ENCODE measurements around the gene KBTBD12.
"Not testable (repeated sequence)": the region's sequence is repeated elsewhere in the genome, so short reads cannot be mapped to it uniquely, and the experiment has no call there.

Gene KBTBD12

GRCh38 chr3:127908202-127908601, 6.8 kb upstream of the KBTBD12 start:
- no peak for DNase-seq (ENCODE audit: low spot score)
- TF ChIP-seq, protein P1, sequence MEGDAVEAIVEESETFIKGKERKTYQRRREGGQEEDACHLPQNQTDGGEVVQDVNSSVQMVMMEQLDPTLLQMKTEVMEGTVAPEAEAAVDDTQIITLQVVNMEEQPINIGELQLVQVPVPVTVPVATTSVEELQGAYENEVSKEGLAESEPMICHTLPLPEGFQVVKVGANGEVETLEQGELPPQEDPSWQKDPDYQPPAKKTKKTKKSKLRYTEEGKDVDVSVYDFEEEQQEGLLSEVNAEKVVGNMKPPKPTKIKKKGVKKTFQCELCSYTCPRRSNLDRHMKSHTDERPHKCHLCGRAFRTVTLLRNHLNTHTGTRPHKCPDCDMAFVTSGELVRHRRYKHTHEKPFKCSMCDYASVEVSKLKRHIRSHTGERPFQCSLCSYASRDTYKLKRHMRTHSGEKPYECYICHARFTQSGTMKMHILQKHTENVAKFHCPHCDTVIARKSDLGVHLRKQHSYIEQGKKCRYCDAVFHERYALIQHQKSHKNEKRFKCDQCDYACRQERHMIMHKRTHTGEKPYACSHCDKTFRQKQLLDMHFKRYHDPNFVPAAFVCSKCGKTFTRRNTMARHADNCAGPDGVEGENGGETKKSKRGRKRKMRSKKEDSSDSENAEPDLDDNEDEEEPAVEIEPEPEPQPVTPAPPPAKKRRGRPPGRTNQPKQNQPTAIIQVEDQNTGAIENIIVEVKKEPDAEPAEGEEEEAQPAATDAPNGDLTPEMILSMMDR (IDR thresholded peaks at IDR 0.05; ENCODE audit: extremely low read depth, missing control alignments), result no peak

GRCh38 chr3:127908951-127909350, 6.1 kb upstream of the KBTBD12 start:
- DNase-seq (ENCODE audit: low spot score), result no peak
- TF ChIP-seq, protein P1 (IDR thresholded peaks at IDR 0.05; ENCODE audit: extremely low read depth, missing control alignments), result no peak

GRCh38 chr3:127909646-127910045, 5.4 kb upstream of the KBTBD12 start:
- no peak for DNase-seq (ENCODE audit: low spot score)
- TF ChIP-seq, protein P1 (IDR thresholded peaks at IDR 0.05; ENCODE audit: extremely low read depth, missing control alignments), result no peak

- no peak for DNase-seq (ENCODE audit: low spot score)
- TF ChIP-seq, protein P1 (IDR thresholded peaks at IDR 0.05; ENCODE audit: extremely low read depth, missing control alignments), result no peak
Measured at GRCh38 chr3:127911421-127911931, 3.6 kb upstream of the KBTBD12 start.

DNA sequence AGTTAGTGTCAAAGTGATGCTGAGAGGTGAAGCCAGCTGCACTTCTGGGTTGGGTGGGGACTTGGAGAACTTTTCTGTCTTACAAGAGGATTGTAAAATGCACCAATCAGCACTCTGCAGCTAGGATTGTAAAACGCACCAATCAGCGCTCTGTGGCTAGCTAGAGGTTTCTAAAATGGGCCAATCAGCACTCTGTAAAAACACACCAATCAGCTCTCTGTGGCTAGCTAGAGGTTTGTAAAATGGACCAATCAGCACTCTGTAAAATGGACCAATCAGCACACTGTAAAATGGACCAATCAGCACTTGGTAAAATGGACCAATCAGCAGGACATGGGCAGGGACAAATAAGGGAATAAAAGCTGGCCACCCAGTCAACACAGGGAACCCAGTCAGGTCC, 1.2 kb upstream of the KBTBD12 start:
- DNase-seq (ENCODE audit: low spot score), result not testable (repeated sequence)

DNA sequence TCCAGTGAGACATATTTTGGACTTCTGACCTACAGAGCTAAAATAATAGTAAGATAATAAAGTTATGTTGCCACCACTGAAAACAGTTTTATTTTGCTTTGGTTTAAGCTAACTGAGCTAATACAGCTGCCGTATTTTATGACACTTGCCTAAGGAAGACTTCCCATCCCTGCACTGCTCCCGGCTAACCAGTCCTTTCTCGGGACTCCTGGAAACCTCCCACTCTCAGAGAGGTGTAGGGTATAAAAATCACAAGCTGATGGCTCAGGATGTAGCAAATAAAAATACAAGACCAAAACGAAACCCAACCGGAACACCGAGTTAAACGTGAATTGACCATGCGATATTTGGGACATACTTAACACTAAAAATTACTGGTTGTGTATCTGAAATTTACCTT, 448 bp upstream of the KBTBD12 start:
- no peak for DNase-seq (ENCODE audit: low spot score)

DNA sequence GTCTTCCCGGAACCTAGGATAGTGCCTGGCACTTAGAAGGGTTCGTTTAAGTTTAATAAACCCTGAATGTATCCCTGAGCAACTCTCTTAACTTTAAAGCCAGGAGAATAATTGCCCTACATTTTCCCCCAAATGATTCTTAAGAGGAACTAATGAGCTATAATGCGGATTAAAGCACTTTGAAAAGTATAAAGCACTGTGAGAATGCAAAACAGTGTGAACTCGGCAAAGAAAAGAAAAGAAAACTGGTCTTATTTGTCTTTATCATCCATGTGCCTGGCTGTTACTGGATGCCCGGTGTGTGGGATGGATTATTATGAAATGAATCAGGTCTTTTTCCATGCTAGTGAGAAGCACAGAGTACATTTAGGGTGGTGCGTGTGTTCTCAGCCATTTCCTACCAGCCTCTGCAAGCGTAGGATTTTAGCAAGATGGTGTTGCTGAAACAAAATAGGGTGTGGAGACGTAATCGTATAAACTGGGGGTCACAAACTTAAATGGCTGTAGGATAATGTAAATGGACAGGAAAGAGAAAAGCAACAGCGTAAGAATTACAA, 983 bp downstream of the KBTBD12 start:
- TF ChIP-seq, protein P1 (IDR thresholded peaks at IDR 0.05; ENCODE audit: extremely low read depth, missing control alignments), result no peak
- DNase-seq (ENCODE audit: low spot score), result no peak

More for the DNA sequence above, 448 bp upstream of the KBTBD12 start:
- TF ChIP-seq, protein P1 (IDR thresholded peaks at IDR 0.05; ENCODE audit: extremely low read depth, missing control alignments), result no peak

DNA sequence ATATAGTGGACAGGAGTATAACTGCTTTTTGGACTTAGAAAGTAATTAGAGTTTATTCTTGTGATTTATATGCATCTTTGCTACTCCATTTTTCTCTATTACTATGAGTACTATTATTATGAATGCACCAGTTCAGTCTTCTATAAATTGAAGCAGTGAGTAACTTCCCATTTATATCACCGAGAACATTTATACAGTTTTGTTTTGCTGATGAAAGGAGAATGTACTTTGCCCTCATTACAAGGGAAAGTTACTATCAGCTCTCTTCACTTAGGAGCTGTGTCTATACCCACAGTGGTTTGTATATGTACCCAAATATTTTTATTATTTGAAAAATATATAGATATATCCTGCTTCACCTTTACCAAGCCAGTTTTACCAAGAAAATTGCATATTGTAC, 5.7 kb downstream of the KBTBD12 start:
- DNase-seq (ENCODE audit: low spot score), result no peak
- TF ChIP-seq, protein P1 (IDR thresholded peaks at IDR 0.05; ENCODE audit: extremely low read depth, missing control alignments), result no peak
